SK-N-MC (cell line): ENCODE data around the gene FIBCD1.

Source experiments
- DNase-seq: peaks from one replicate; pipeline ENCODE4 v3.0.0-alpha.2; 2011; ENCODE audit warnings: low read depth, low spot score
- H3K27ac ChIP-seq: fragments of 200-600 bp; sonication (generic); 2 replicates; pipeline ENCODE4 v1.5.1; 2016; ENCODE audit warnings: mixed run types
- H3K36me3 ChIP-seq: fragments of 200-600 bp; sonication (generic); 2 replicates; pipeline ENCODE4 v1.6.1; 2017; ENCODE audit warnings: antibody characterized with exemption, low read length, mixed read lengths; ENCODE audit not compliant: insufficient read depth
- H3K4me3 ChIP-seq: fragments of 200-600 bp; sonication (generic); 2 replicates; pipeline ENCODE4 v1.5.1; 2016
- H3K9ac ChIP-seq: fragments of 200-600 bp; sonication (generic); 2 replicates; pipeline ENCODE4 v1.8.0; 2017; ENCODE audit warnings: mixed run types, mixed read lengths; ENCODE audit not compliant: insufficient read length
- H3K9me3 ChIP-seq: fragments of 200-600 bp; sonication (generic); 2 replicates; pipeline ENCODE4 v1.6.1; 2017; ENCODE audit warnings: low read depth, mild to moderate bottlenecking, antibody characterized with exemption, low read length, moderate library complexity, mixed read lengths
- EZH2 ChIP-seq: fragments of 200-600 bp; sonication (generic); IDR thresholded peaks from one replicate; pipeline ENCODE4 v1.6.1; 2017; ENCODE audit warnings: antibody characterized with exemption
- FOXP2 ChIP-seq: optimal IDR thresholded peaks from 2 replicates; pipeline ENCODE3; 2011; ENCODE audit warnings: mild to moderate bottlenecking, moderate library complexity; ENCODE audit not compliant: insufficient read depth; ENCODE audit errors: extremely low read length, control extremely low read depth
- POLR2AphosphoS5 ChIP-seq: IDR thresholded peaks from 2 replicates; pipeline ENCODE4 v1.6.1; 2012; ENCODE audit warnings: mild to moderate bottlenecking, low read depth, low read length, borderline replicate concordance

The FIBCD1 gene

DNA sequence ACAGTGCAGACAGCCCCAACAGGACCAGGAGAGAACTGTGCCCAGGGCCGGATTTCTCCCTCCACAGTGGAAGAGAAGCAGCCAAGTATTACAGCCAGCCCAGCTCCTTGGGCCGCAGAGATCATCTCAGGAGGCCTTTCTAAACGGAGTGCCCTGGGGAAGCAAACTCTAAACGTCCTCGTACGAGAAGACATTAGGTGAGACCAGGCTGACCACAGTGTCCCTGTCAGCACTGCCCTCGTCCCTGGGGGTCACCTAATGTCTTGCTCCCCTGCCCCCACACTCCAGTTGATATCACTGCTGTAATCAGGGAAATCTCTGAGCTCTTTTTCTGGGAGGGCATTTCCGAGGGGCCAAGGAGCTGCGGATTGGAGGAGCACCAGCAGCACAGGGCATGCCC, 48.9 kb downstream of the FIBCD1 start:
- Histone ChIP-seq H3K27ac (no peak overlapping the region), H3K9ac (no peak overlapping the region), H3K4me3 (no peak overlapping the region), H3K36me3 (peaks cover 31% of the 10 kb centered on the region; the same call in 1 of the 2 replicates), H3K9me3 (no peaks in the 10 kb centered on the region)
- TF ChIP-seq POLR2AphosphoS5 (no peak), FOXP2 (no peak), EZH2 (no peak)
- DNase-seq, result no peak

DNA sequence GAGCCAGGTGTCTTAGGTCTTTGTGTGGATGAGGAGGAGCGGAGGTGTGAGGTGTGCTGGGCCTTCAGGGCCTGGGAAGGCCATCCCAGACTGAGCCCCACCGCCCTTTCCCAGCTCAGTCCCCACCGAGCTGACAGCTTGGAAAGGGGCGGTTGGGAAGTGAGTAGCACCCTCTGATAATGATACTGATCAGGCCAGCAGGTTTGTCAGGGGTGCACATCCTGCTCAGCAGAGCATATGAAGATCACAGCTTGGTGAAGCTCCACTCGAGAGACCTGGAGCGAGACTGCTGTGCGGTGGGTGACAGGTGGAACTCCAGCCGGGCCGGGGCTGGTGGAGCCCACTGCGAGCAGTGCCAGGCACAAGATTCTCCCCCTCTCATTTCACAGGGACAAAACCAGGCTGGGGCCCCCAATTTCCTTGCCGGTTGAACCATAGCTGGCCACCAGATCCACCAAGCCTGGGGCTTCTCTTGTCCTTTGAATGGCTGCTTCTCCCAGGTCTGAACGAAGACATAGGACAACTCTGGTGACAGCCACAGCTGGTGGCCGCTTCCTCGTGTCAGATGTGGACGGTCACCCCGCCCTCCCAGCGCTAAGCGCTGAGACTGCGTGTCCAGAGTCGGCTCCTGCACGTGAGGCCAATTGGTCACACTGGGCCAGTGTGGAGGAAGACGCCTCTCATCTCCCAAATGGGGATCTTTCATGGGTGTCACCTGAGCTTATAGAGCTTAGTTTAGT, 50.7 kb downstream of the FIBCD1 start:
- no peak for DNase-seq
- TF ChIP-seq FOXP2 (no peak), POLR2AphosphoS5 (no peak), EZH2 (no peak)
- no peaks in the 10 kb centered on the region for H3K9me3 ChIP-seq
- no peak overlapping the region for H3K27ac ChIP-seq
- peaks cover 48% of the 10 kb centered on the region; the same call in 1 of the 2 replicates for H3K36me3 ChIP-seq
- H3K9ac ChIP-seq, result no peak overlapping the region
- no peak overlapping the region for H3K4me3 ChIP-seq

DNA sequence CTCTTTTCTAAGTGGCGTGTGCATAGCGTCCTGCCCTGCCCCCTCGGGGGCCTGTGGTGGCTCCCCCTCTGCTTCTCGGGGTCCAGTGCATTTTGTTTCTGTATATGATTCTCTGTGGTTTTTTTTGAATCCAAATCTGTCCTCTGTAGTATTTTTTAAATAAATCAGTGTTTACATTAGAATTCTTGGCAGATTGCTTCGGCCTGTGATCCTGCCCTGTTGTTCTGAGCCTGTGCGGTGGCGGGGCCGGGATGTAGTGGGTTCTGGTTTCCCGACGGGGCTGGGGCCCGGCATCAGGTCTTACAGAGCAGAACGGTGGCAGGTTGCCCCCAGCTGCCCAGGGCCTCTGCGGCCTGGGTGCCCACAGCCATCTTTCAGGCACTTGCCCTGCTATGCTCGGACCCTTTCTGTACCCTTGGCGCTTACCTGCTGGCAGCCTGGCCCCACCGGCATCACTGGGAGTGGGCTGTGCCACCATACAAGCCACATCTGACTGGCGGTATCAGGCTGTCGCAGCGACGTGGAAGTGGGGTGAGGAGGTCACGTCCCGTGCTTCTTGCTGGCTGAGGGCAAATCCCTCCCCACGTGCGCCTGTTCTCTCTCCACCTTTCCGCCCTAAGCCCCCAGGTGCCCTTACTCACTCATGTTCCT, 51.4 kb downstream of the FIBCD1 start:
- TF ChIP-seq POLR2AphosphoS5, result no peak
- no peak for TF ChIP-seq FOXP2
- TF ChIP-seq EZH2, result no peak
- Histone ChIP-seq H3K9ac (no peak overlapping the region), H3K36me3 (peaks cover 53% of the 10 kb centered on the region; the same call in 1 of the 2 replicates), H3K4me3 (no peak overlapping the region), H3K27ac (no peak overlapping the region), H3K9me3 (no peaks in the 10 kb centered on the region)
- no peak for DNase-seq

DNA sequence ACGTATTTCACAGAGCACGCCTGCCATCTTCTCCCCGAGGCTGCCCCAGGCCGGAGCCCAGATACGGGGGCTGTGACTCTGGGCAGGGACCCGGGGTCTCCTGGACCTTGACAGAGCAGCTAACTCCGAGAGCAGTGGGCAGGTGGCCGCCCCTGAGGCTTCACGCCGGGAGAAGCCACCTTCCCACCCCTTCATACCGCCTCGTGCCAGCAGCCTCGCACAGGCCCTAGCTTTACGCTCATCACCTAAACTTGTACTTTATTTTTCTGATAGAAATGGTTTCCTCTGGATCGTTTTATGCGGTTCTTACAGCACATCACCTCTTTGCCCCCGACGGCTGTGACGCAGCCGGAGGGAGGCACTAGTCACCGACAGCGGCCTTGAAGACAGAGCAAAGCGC, 52.1 kb downstream of the FIBCD1 start:
- Histone ChIP-seq H3K36me3 (peaks cover 56% of the 10 kb centered on the region), H3K9me3 (no peaks in the 10 kb centered on the region), H3K9ac (no peak overlapping the region), H3K4me3 (no peak overlapping the region), H3K27ac (no peak overlapping the region)
- TF ChIP-seq POLR2AphosphoS5 (no peak), FOXP2 (no peak), EZH2 (no peak)
- no peak for DNase-seq

DNA sequence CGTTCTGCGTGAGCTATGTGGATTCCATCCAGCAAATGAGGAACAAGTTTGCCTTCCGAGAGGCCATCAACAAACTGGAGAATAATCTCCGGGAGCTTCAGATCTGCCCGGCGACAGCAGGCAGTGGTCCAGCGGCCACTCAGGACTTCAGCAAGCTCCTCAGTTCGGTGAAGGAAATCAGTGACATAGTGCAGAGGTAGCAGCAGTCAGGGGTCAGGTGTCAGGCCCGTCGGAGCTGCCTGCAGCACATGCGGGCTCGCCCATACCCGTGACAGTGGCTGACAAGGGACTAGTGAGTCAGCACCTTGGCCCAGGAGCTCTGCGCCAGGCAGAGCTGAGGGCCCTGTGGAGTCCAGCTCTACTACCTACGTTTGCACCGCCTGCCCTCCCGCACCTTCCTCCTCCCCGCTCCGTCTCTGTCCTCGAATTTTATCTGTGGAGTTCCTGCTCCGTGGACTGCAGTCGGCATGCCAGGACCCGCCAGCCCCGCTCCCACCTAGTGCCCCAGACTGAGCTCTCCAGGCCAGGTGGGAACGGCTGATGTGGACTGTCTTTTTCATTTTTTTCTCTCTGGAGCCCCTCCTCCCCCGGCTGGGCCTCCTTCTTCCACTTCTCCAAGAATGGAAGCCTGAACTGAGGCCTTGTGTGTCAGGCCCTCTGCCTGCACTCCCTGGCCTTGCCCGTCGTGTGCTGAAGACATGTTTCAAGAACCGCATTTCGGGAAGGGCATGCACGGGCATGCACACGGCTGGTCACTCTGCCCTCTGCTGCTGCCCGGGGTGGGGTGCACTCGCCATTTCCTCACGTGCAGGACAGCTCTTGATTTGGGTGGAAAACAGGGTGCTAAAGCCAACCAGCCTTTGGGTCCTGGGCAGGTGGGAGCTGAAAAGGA, 53.3 kb downstream of the FIBCD1 start:
- H3K9me3 ChIP-seq, result no peaks in the 10 kb centered on the region
- no peak overlapping the region for H3K27ac ChIP-seq
- H3K4me3 ChIP-seq, result no peak overlapping the region
- H3K36me3 ChIP-seq, result peaks cover 69% of the 10 kb centered on the region
- no peak for DNase-seq
- no peak overlapping the region for H3K9ac ChIP-seq
- TF ChIP-seq POLR2AphosphoS5 (no peak), FOXP2 (no peak), EZH2 (no peak)

DNA sequence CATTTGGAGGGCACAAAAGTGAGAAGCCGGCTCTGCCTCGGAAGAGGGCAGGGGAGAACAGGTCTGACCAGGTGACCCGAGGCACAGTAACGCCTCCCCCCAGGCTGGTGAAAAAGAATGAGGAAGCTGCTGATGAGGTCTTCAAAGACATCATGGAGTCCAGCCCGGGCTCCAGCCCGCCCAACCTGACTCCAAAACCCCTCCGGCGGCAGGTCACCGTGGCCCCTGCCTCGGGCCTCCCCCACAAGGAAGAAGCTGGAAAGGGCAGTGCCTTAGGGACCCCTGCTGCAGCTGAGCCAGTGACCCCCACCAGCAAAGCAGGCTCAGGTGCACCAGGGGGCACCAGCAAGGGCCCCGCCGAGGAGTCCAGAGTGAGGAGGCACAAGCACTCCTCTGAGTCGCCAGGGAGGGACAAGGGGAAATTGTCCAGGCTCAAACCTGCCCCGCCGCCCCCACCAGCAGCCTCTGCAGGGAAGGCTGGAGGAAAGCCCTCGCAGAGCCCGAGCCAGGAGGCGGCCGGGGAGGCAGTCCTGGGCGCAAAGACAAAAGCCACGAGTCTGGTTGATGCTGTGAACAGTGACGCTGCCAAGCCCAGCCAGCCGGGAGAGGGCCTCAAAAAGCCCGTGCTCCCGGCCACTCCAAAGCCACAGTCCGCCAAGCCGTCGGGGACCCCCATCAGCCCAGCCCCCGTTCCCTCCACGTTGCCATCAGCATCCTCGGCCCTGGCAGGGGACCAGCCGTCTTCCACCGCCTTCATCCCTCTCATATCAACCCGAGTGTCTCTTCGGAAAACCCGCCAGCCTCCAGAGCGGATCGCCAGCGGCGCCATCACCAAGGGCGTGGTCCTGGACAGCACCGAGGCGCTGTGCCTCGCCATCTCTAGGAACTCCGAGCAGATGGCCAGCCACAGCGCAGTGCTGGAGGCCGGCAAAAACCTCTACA, 54.2 kb downstream of the FIBCD1 start:
- no peak overlapping the region for H3K4me3 ChIP-seq
- H3K36me3 ChIP-seq, result peaks cover 73% of the 10 kb centered on the region
- TF ChIP-seq EZH2 (no peak), POLR2AphosphoS5 (no peak), FOXP2 (no peak)
- DNase-seq, result no peak
- no peak overlapping the region for H3K27ac ChIP-seq
- no peak overlapping the region for H3K9ac ChIP-seq
- no peaks in the 10 kb centered on the region for H3K9me3 ChIP-seq

DNA sequence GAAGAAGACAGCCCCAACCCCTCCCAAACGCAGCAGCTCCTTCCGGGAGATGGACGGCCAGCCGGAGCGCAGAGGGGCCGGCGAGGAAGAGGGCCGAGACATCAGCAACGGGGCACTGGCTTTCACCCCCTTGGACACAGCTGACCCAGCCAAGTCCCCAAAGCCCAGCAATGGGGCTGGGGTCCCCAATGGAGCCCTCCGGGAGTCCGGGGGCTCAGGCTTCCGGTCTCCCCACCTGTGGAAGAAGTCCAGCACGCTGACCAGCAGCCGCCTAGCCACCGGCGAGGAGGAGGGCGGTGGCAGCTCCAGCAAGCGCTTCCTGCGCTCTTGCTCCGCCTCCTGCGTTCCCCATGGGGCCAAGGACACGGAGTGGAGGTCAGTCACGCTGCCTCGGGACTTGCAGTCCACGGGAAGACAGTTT, 54.9 kb downstream of the FIBCD1 start:
- Histone ChIP-seq H3K36me3 (peaks cover 80% of the 10 kb centered on the region), H3K9ac (no peak overlapping the region), H3K9me3 (no peaks in the 10 kb centered on the region), H3K27ac (no peak overlapping the region), H3K4me3 (no peak overlapping the region)
- TF ChIP-seq FOXP2, result no peak
- no peak for TF ChIP-seq POLR2AphosphoS5
- TF ChIP-seq EZH2, result no peak
- DNase-seq, result no peak
